HCT116 (cell line): ENCODE results near the gene SYCP2. TPM values are rescaled to one million over a fixed set of nuclear protein-coding genes. Genes with fewer than 3 reads are reported as not detected.

ENCODE experiments used
- ATAC-seq: fragments of 200-7000 bp; cut with Tn5 transposase; 2 replicates; pipeline ENCODE4 v1.9.1; 2020; ENCODE audit warnings: mild to moderate bottlenecking, moderate library complexity
- BruUV-seq: library from RNA; stranded (reverse); fragments of 400-500 nt; replicated peaks from 2 replicates; lab custom pipeline; 2021; lab: Mats Ljungman, UMichigan
- CTCF ChIA-PET: fragments of 300-600 bp; sonication (Branson Sonifier 250); formaldehyde crosslinking; loops from one replicate; lab custom pipeline; 2021; ENCODE audit warnings: antibody characterized with exemption; lab: Charles Lee
- POLR2A ChIA-PET: fragments of 300-600, 350-600 bp; sonication (Branson Sonifier 250); formaldehyde crosslinking; loops from one replicate; lab custom pipeline; 2021; ENCODE audit warnings: antibody characterized with exemption; lab: Charles Lee
- RAD21 ChIA-PET, 2 experiments: fragments of 300-600 bp; sonication (Branson Sonifier 250); formaldehyde crosslinking; loops; one replicate each; lab custom pipeline; 2023; ENCODE audit warnings: low total read pairs in 2 of 2; ENCODE audit not compliant: uncharacterized antibody in 2 of 2, unreplicated experiment in 2 of 2, low non-redundant PET in 1 of 2; lab: Charles Lee
- DNase-seq: peaks from one replicate; pipeline ENCODE4 v3.0.0-alpha.2; 2010; ENCODE audit warnings: low read depth, low spot score
- H2AFZ ChIP-seq: fragments of 200-600 bp; shearing (Covaris generic), sonication (generic); 2 replicates; pipeline ENCODE4 v1.6.1; 2017; ENCODE audit warnings: low read depth, mixed run types, mixed read lengths, antibody characterized with exemption, low read length; ENCODE audit not compliant: poor library complexity, severe bottlenecking
- H3K27ac ChIP-seq: 2 replicates; pipeline ENCODE4 v1.5.1; 2012; ENCODE audit warnings: low read depth, low read length
- H3K27me3 ChIP-seq: fragments of 200-600 bp; sonication (generic); 2 replicates; pipeline ENCODE4 v1.6.1; 2016; ENCODE audit warnings: mixed run types, low read length, mixed read lengths; ENCODE audit not compliant: insufficient read depth
- H3K36me3 ChIP-seq, 2 experiments: fragments of 200-500 bp in 1 of 2; fragments of 200-600 bp in 1 of 2; sonication (Bioruptor generic) in 1 of 2; sonication (generic) in 1 of 2; 2 replicates each; pipeline versions ENCODE4 v1.5.1 to v1.6.1; 2014 to 2016; ENCODE audit warnings: low read length in 2 of 2, inconsistent platforms in 1 of 2, mixed read lengths in 1 of 2, mixed run types in 1 of 2; ENCODE audit not compliant: insufficient read depth in 2 of 2, control insufficient read depth in 1 of 2
- H3K4me1 ChIP-seq, 2 experiments: fragments of 200-600 bp in 1 of 2; sonication (generic) in 1 of 2; 2 replicates each; pipeline versions ENCODE4 v1.5.1 to v1.6.1; 2012 to 2017; ENCODE audit warnings: low read length in 2 of 2, inconsistent platforms in 1 of 2, mild to moderate bottlenecking in 1 of 2, mixed read lengths in 1 of 2, mixed run types in 1 of 2, moderate library complexity in 1 of 2; ENCODE audit not compliant: insufficient read depth in 2 of 2, control insufficient read depth in 1 of 2
- H3K4me2 ChIP-seq: fragments of 200-600 bp; sonication (generic); 2 replicates; pipeline ENCODE4 v1.6.1; 2017; ENCODE audit warnings: mixed run types, low read length, mixed read lengths
- H3K4me3 ChIP-seq, 2 experiments: fragments of 200-600 bp in 1 of 2; sonication (generic) in 1 of 2; replicated peaks in 1 of 2; 2 replicates each; pipeline ENCODE4 v1.5.1; 2011 to 2016; ENCODE audit warnings: low read length in 2 of 2, control low read depth in 1 of 2, low read depth in 1 of 2, mild to moderate bottlenecking in 1 of 2, mixed read lengths in 1 of 2, mixed run types in 1 of 2
- H3K79me2 ChIP-seq: fragments of 200-600 bp; sonication (generic); 2 replicates; pipeline ENCODE4 v1.6.1; 2017; ENCODE audit warnings: mild to moderate bottlenecking, mixed run types, low read length, moderate library complexity, mixed read lengths; ENCODE audit not compliant: insufficient read depth
- H3K9ac ChIP-seq: fragments of 200-600 bp; sonication (generic); 2 replicates; pipeline ENCODE4 v1.6.1; 2016; ENCODE audit warnings: low read length, mixed read lengths
- H3K9me2 ChIP-seq: fragments of 200-600 bp; sonication (generic), shearing (Covaris generic); 2 replicates; pipeline ENCODE4 v1.6.1; 2017; ENCODE audit warnings: mixed run types, mild to moderate bottlenecking, moderate library complexity; ENCODE audit not compliant: insufficient read depth
- H3K9me3 ChIP-seq, 2 experiments: fragments of 200-500 bp in 1 of 2; fragments of 200-600 bp in 1 of 2; sonication (Bioruptor generic) in 1 of 2; sonication (generic) in 1 of 2; 2 replicates each; pipeline ENCODE4 v1.6.1; 2014 to 2017; ENCODE audit warnings: low read length in 2 of 2, mixed read lengths in 2 of 2, inconsistent platforms in 1 of 2, low read depth in 1 of 2, mild to moderate bottlenecking in 1 of 2, mixed run types in 1 of 2, moderate library complexity in 1 of 2; ENCODE audit not compliant: control insufficient read depth in 1 of 2, insufficient read depth in 1 of 2
- H4K20me1 ChIP-seq: fragments of 200-600 bp; sonication (generic), shearing (Covaris generic); 2 replicates; pipeline ENCODE4 v1.6.1; 2017; ENCODE audit warnings: mixed run types, mild to moderate bottlenecking, moderate library complexity; ENCODE audit not compliant: insufficient read depth
- CEBPB ChIP-seq: IDR thresholded peaks from 2 replicates; pipeline ENCODE4 v1.6.1; 2012; ENCODE audit warnings: low read depth
- EGR1 ChIP-seq: IDR thresholded peaks from 2 replicates; pipeline ENCODE4 v1.6.1; 2012; ENCODE audit warnings: low read depth
- ELF1 ChIP-seq: IDR thresholded peaks from 2 replicates; pipeline ENCODE4 v1.6.1; 2012; ENCODE audit warnings: low read depth, borderline replicate concordance
- EZH2 ChIP-seq: fragments of 200-600 bp; sonication (generic); IDR thresholded peaks from 2 replicates; pipeline ENCODE4 v1.6.1; 2017; ENCODE audit warnings: antibody characterized with exemption, mixed run types
- POLR2A ChIP-seq: IDR thresholded peaks from 2 replicates; pipeline ENCODE4 v1.7.0; 2011; ENCODE audit warnings: borderline replicate concordance; ENCODE audit not compliant: insufficient read depth, insufficient read length; ENCODE audit errors: extremely low read depth
- POLR2AphosphoS5 ChIP-seq: IDR thresholded peaks from 2 replicates; pipeline ENCODE4 v1.6.1; 2011; ENCODE audit warnings: mild to moderate bottlenecking, low read depth, low read length, moderate library complexity
- RAD21 ChIP-seq: IDR thresholded peaks from 2 replicates; pipeline ENCODE4 v1.6.1; 2012; ENCODE audit warnings: low read depth, mild to moderate bottlenecking
- SIN3A ChIP-seq: IDR thresholded peaks from 2 replicates; pipeline ENCODE4 v1.6.1; 2012; ENCODE audit warnings: low read depth
- SRF ChIP-seq: IDR thresholded peaks from 2 replicates; pipeline ENCODE4 v1.6.1; 2012; ENCODE audit warnings: low read depth
- YY1 ChIP-seq: IDR thresholded peaks from 2 replicates; pipeline ENCODE4 v1.6.1; 2011; ENCODE audit warnings: low read length, low read depth, moderate library complexity, mild to moderate bottlenecking; ENCODE audit not compliant: insufficient replicate concordance; ENCODE audit errors: extremely low read depth
- ZNF274 ChIP-seq: fragments of 200-500 bp; sonication (Bioruptor generic); IDR thresholded peaks from 2 replicates; pipeline ENCODE4 v1.6.1; 2014; ENCODE audit warnings: mild to moderate bottlenecking, low read depth, low read length, inconsistent platforms
- intact Hi-C: fragments of 100-400 bp; cut with micrococcal nuclease; formaldehyde crosslinking; loops from 2 replicates; pipeline ENCODE4 v1.10.0; 2022
- total RNA-seq: library from RNA; stranded (reverse); gene quantifications from one replicate; pipeline ENCODE4 v1.2.1, GENCODE V29; 2021; ENCODE audit not compliant: unreplicated experiment
- TF ChIP-seq, protein P1 (sequence below): IDR thresholded peaks from 2 replicates; pipeline ENCODE4 v1.6.1; 2012; ENCODE audit warnings: low read depth
- TF ChIP-seq, protein P2 (sequence below): IDR thresholded peaks from 2 replicates; pipeline ENCODE4 v1.6.1; 2011; ENCODE audit warnings: mild to moderate bottlenecking, low read length, moderate library complexity; ENCODE audit not compliant: insufficient replicate concordance; ENCODE audit errors: extremely low read depth

Gene SYCP2
- total RNA-seq, 1 experiment from 2014 or later, result 0.59 TPM

DNA sequence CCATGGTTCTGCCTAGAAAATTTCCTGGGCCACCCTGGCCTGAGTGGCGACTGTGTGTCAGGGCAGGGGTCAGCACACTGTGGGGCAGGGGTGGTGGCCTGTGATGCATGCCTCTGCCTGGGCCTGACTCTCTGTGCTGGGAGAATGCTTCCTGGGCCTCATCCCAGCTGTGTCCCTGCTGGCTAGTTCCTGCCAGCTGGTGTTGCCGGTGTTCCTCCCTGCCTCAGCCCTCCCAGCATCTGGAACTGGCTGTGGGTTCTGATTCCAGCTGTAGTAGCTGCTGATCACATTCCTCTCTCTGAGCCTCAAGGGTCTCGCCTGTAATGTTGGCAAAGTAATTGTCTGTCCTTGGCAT, 101.5 kb downstream of the SYCP2 start:
- Histone ChIP-seq H3K27ac (no peak overlapping the region), H3K79me2 (no peaks in the 10 kb centered on the region), H2AFZ (no peak overlapping the region), H3K36me3 (no peaks in the 10 kb centered on the region), H3K9me2 (no peaks in the 10 kb centered on the region), H4K20me1 (no peaks in the 10 kb centered on the region)
- ATAC-seq, result no peak
- no TSS peak for BruUV-seq
- CTCF ChIA-PET, result no interaction called here
- TF ChIP-seq, protein P1, sequence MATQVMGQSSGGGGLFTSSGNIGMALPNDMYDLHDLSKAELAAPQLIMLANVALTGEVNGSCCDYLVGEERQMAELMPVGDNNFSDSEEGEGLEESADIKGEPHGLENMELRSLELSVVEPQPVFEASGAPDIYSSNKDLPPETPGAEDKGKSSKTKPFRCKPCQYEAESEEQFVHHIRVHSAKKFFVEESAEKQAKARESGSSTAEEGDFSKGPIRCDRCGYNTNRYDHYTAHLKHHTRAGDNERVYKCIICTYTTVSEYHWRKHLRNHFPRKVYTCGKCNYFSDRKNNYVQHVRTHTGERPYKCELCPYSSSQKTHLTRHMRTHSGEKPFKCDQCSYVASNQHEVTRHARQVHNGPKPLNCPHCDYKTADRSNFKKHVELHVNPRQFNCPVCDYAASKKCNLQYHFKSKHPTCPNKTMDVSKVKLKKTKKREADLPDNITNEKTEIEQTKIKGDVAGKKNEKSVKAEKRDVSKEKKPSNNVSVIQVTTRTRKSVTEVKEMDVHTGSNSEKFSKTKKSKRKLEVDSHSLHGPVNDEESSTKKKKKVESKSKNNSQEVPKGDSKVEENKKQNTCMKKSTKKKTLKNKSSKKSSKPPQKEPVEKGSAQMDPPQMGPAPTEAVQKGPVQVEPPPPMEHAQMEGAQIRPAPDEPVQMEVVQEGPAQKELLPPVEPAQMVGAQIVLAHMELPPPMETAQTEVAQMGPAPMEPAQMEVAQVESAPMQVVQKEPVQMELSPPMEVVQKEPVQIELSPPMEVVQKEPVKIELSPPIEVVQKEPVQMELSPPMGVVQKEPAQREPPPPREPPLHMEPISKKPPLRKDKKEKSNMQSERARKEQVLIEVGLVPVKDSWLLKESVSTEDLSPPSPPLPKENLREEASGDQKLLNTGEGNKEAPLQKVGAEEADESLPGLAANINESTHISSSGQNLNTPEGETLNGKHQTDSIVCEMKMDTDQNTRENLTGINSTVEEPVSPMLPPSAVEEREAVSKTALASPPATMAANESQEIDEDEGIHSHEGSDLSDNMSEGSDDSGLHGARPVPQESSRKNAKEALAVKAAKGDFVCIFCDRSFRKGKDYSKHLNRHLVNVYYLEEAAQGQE, result no peak
- no peak for TF ChIP-seq RAD21
- no peak for TF ChIP-seq SIN3A
- no peak for TF ChIP-seq ZNF274
- TF ChIP-seq YY1, result no peak
- no peak for TF ChIP-seq EGR1
- no peak for TF ChIP-seq CEBPB
- no peak for TF ChIP-seq SRF
- no peak for TF ChIP-seq ELF1
- TF ChIP-seq EZH2, result no peak
- TF ChIP-seq, protein P2, sequence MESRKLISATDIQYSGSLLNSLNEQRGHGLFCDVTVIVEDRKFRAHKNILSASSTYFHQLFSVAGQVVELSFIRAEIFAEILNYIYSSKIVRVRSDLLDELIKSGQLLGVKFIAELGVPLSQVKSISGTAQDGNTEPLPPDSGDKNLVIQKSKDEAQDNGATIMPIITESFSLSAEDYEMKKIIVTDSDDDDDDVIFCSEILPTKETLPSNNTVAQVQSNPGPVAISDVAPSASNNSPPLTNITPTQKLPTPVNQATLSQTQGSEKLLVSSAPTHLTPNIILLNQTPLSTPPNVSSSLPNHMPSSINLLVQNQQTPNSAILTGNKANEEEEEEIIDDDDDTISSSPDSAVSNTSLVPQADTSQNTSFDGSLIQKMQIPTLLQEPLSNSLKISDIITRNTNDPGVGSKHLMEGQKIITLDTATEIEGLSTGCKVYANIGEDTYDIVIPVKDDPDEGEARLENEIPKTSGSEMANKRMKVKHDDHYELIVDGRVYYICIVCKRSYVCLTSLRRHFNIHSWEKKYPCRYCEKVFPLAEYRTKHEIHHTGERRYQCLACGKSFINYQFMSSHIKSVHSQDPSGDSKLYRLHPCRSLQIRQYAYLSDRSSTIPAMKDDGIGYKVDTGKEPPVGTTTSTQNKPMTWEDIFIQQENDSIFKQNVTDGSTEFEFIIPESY, result no peak
- TF ChIP-seq POLR2A, result no peak
- TF ChIP-seq POLR2AphosphoS5, result no peak
- TF ChIP-seq, all 23 proteins: peak for 0
- no peak overlapping the region for H3K4me2 ChIP-seq
- H3K9me3 ChIP-seq, result no peaks in the 10 kb centered on the region
- DNase-seq, result no peak
- POLR2A ChIA-PET, result no interaction called here
- H3K9ac ChIP-seq, result no peak overlapping the region
- H3K4me3 ChIP-seq, result no peak overlapping the region
- RAD21 ChIA-PET, result no interaction called here
- peaks cover 39% of the 10 kb centered on the region for H3K27me3 ChIP-seq
- intact Hi-C loops, result no loop called here
- H3K4me1 ChIP-seq, result no peaks in the 10 kb centered on the region; a peak in 1 of 4 replicates
